ENCODE measurements around the gene NRXN3. TPM values are rescaled to one million over a fixed set of nuclear protein-coding genes. Genes with fewer than 3 reads are reported as not detected.

The NRXN3 gene
- total RNA-seq, 1 donor from 2014 or later, result not detected

DNA sequence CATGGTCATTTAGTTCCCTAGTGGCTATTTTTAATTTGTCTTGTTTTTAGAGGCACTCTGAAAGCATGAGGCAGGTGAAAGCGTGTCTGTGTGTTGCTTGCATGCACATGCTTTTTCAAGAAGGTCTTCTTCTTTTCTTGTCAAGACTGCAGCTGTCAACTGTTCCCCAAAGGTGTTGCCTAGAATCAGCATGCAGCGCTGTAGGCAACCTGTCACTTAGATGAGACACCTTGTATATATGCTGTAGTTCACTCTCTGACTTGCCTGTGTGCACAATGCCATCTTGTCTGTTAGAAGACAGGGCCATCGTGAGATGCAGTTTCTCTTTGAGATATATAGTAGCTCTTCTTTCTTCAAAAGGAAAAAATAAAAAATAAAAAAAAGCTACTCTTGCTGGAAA, 1155.4 kb downstream of the NRXN3 start:
- intact Hi-C loops (cut with micrococcal nuclease), result no loop called here

DNA sequence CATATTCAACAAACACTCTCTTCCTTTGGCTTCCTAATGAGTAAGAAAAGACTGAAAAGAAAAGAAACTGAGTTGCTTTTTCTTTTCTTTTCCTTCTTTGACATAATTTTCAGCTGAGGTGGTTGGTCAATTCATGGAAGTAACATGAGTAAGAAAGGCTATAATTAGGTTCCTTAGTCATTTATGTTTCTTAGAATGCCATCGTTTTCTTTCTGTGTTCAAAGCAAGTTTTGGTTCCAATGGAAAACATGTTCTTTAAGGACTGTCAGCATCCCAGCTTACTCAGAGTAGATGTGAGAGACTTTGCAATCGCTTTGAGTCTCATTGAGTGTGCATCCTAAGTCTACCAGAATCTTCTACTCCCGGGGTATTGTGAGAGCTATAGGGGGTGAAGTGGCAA, 1158.7 kb downstream of the NRXN3 start:
- intact Hi-C loops (cut with micrococcal nuclease), result no loop called here

DNA sequence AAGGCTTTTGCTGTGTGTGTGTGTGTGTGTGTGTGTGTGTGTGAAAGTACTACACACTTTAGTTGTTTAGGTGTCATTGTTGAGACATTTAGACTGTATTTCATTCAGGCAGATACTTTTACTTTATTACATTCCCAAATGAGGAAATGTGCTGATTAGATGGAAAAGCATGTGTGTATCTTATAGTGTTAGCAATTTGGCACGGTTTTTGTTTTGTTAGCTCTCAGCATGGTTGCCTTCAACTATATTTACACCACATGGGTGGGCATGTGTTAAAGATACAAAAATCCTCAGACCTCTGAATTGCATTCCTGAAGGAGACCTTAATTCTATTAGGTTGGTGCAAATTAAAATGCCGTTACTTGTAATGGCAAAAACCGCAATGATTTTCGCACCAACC, 1161.7 kb downstream of the NRXN3 start:
- intact Hi-C loops (cut with micrococcal nuclease), result no loop called here

DNA sequence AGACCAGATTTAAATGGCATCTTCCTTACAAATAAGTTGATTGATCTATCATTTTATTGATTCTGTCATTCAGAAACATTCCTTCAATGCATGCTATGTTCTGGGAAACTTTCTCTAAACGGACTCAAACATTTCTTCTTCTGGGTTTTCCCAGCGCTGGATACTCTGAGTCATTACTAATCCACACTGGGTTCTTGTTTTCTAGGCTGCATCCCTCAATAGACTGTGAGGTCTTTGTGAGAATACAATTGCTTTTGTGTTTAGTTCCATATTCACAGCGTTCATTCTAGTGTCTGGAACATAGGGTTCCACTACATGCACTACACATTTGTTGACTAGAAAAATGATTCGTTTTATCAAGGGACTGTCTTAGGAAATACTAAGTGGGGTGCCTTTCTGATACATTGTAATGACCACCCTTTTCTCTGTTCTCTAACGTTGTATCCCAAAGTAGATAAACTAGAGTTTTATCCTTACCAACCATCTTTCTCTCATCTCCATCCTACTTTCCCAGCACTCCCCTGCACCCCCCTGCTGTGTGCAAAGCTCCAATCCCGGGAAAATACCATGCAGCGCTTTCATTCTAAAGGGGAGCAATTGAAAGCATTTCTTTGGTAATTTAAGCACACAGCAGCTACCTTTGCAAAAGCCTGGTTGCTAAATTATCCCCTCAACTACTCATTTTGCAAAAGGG, 1162.5 kb downstream of the NRXN3 start:
- intact Hi-C loops (cut with micrococcal nuclease), result no loop called here

DNA sequence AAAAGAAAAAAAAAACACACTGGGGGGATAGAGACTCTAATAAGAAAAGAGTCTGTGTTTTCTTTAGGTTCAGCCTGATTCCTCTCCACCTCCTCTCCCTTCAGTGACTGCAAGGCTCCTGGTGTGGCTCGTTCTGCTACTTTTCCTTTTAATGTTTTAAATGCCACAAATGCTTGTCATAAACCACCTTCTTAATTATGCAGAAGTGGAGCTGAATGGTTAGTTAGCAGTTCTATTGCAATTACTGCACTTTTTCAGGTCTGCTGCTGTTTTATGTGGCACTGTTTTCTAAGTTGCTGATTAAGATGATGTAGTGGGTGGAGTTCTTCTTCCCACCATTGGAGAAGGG, 1163.0 kb downstream of the NRXN3 start:
- intact Hi-C loops (cut with micrococcal nuclease), result no loop called here

DNA sequence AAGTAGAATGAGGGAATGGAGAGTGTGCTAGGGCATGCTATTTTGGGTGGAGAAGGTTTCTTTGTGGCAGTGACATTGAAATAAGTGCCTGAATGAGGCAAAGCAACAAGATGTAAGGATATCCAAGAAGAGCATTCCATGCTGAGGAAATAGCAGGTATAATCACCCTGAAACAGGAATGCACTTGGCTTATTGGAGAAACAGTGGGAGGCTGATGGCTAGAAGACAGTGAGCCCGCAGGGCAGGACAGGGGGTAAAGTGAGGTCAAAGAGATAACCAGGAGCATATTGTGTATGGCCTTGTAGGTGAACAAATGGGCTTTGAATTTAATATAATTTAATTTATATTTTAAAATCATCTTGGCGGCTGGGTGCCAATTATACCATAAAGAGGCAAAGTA, 1164.1 kb downstream of the NRXN3 start:
- intact Hi-C loops (cut with micrococcal nuclease), result no loop called here

DNA sequence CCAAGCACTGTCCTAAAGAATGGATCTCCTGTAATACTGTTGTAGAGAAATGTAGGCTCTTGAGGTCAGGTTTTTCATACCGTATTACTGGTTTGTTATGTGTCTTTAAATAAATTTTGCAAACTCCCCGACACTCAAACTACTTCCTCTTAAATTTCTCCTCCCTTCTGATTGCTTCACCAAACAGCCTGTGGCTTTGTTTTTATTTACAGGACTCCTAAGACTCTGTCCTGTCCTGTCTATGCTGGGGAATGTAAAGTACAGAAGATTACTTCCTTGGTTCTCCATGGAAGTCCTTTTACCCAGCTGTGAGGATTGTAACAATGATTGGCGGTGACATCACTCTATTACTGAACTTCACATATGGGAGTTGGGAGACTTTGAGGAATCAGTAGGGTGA, 1167.6 kb downstream of the NRXN3 start:
- intact Hi-C loops (cut with micrococcal nuclease), result no loop called here

DNA sequence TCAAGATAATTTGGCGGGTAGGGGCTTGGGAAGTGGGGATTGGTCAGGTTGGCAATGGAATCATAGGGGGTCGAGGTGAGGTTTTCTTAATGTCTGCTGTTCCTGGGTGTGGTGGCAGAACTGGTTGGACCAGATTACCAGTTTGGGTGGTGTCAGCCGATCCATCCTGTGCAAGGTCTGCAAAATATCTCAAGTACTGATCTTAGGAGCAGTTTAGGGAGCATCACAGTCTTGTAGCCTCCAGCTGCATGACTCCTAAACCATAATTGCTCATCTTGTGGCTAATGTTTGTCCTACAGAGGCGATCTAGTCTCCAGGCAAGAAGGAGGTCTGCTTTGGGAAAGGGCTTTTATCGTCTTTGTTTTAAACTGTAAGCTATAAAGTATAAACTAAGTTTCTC, 1172.8 kb downstream of the NRXN3 start:
- intact Hi-C loops (cut with micrococcal nuclease), result no loop called here

DNA sequence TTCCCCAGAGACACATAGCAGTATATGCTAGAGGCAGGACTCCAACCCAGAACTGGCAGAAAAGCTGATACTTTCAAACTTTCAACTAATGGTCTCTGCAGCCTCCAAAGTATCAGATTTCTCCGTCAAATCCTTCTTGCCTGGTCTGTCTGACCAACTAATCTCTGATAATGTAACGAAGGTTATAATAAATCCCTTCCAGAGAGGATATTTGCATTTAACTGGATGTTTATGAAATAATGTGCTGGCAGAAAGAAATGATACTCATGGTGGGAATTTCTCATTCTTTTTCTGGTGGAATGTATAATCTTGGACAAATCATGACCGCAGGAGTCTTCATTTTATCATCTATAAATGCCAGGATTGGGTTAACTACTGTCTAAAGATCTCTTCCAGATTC, 1180.8 kb downstream of the NRXN3 start:
- intact Hi-C loops (cut with micrococcal nuclease), result no loop called here

DNA sequence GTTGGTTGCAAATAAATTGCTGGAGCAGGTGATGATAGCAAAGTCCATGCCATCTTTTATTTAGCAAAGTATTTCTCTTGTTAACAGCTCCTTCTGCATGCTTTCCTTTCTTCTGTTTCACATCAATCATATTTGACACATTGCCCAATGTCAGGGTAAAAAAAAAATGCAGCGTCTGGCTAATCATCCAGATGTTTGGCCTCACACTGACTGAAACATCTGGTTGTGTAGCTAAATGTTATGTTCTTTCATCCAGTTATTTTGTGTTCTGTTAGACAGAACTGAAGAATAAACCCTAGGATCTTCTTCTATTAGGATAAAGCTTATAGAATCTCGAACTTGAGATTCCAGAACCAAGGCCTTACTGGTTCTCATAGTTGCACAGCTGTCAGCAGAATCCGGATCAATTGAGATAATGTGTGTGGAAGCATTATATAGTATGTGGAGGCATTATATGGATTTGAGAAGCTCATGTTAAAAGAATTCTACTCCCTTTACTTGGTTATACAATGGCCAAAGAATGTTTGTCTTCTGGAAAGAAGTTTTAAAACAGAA, 1182.0 kb downstream of the NRXN3 start:
- intact Hi-C loops (cut with micrococcal nuclease), result no loop called here

DNA sequence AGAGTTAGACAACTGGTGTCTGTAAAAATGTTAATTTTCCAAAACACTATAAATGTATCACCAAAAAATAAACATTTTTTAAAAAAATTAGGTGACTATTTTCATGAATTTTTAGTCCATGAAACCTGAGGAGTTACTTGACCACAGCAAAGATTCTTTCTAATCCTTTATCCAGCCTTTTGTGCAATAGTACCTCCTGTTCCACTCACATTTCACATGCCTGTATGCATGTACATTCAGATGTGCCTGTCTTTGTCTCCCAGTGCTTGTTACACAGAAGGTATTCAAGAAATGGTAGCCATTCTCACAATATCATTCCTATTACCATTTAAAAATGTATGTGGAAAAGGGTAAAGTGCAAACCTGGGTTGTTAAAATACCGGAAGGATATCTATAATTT, 1184.2 kb downstream of the NRXN3 start:
- intact Hi-C loops (cut with micrococcal nuclease), result no loop called here

DNA sequence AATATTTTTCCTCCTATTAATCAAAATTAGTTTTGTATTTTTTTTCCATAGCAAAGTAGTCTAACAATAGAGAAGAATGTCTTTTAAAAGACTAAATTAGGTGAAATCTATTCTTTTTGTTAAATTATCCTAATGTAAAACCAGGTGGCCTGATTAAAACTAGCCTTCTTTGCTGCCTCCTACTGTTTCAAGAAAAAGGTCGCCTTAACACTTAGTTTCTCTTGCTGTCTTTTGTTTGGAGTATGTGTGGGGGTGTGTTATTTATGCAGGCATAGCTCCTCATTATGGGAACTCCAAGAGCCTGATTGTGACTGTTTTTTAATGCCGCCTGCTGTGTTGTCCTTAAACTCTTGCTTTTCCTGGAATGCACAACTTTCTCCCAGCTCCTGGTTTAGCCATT, 1185.9 kb downstream of the NRXN3 start:
- intact Hi-C loops (cut with micrococcal nuclease), result no loop called here

DNA sequence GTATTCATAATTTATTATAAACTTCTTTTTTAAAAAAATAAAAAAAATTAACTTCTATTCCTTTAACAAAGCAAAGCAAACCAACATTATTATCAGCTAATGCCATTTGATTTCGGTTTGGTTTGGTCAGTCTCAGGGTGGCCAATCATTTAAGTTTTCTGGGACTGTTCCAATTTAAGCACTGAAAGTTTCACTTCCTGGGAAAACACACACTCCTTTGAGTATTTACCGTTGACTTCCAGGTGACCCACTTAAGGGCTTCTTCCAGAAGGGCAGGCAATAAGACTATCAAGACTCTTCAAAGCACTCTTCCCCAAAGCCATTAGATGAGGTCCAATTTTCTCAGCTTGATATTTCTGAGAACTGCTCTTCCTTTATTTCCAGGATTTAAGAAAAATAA, 1187.1 kb downstream of the NRXN3 start:
- intact Hi-C loops (cut with micrococcal nuclease), result no loop called here

DNA sequence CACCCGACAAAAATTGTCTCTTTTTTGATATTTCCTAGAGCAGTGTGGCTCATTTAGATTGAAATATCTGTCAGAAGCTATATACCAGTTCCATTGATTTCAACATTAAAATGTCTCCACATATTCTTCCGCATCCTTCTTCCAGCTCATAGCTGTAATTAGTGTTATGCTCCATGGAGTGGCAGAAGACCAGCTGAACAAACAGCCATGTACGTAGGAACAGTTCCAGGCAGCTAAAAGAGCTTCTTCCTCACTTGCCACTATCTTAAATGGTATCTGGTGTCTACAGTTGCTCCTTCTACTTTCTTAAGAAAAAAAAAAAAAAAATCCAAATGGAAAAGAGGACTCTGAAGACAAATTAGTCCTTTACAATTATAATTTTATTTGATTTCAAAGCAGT, 1193.1 kb downstream of the NRXN3 start:
- intact Hi-C loops (cut with micrococcal nuclease), result no loop called here

DNA sequence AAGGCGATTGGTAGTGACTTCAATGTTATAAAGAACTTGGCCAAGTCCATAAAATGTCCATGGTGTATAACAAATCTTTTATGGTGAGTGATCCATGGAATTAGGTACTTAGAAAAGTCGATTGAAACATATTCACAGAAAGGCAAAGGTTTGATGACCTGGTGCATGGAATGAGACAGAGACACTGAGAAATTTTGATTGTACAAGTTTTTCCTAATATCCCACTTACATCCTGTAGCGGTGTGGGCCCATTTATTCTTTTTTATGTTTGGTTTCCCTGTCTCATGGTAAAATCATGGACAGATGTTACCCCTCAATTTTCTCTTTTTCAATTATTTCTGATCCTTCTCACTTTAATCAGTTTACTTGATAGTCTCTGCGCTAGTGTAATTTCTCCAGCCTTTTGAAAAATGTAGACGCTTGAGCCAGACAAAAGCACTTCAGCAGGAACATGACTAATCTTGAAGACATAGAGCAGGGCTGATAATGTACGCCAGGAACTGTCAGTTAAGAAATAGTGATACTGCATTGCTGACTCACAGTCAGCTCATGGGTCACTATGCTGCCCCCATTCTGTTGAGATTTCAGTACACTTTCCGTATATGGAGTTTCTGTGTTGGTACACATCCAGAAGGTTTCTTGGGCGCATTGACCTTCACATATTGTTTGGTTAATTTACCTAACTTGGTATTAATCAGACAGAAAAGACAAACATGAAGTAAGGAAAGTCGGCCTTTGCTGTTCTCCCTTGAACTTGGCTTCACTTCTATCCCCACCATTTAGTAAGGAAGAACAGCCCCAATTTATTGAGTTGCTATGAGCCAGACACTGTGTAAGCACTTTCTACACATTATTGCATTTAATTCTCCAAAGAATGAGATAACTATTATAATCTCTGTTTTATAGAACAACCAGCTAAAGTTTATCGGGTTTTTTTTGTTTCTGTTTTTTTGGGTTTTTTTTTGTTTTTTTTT, 1199.5 kb downstream of the NRXN3 start:
- intact Hi-C loops (cut with micrococcal nuclease), result no loop called here

DNA sequence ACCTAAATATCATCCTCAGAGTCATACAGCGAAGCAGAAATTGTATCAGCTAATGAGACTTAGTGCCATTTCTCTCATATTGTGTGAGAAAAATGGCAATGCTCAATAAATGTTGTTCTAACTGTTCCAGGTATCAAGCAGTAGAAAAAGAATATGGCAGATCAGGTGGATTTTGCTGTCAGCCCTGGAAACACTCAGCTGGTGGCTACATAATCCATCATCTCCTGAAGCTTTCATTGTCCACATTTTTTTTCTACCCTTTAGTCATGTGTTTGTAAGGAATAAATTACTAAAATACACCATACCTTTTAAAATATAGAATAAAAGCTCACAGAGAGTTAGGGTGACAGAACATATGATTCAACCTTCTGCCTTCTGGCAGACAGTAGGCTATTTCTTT, 1200.8 kb downstream of the NRXN3 start:
- intact Hi-C loops (cut with micrococcal nuclease), result no loop called here

DNA sequence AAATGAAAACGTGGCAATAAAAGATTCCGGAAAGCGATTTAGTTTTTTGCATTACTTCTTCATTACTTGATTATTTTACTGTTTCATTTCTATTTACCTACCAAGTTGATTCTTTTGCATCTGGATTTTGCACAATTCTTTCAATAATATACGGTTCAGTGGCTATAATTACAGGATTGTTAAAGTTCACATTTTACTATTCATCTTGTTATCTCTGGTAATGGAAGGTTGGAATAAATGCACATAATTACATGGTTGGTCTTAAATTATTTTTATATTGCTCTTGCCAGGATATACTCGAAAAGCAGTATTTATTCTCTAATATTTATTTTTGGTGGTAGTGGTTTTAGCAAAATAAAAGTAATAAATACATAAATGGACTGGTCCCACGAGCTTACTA, 1203.3 kb downstream of the NRXN3 start:
- intact Hi-C loops (cut with micrococcal nuclease), result no loop called here

DNA sequence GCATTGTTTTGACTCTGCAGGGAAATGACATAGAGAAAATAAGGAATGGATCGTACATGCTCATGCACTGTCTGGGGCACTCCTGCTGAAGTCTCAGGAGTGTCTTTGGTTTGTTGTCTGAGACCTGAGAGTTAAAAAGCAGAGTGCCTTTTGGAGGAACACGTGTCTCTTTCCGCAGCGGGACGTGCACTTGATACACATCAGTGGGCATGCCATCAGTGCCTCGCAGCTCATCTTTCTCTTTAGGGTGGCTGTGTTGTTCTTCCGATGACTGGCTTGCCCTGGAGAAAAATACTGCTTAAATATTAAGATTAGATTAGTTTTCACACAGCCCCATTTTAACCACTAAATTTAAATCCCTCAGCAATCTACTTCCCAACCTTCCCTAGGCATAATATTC, 1205.2 kb downstream of the NRXN3 start:
- intact Hi-C loops (cut with micrococcal nuclease), result no loop called here

DNA sequence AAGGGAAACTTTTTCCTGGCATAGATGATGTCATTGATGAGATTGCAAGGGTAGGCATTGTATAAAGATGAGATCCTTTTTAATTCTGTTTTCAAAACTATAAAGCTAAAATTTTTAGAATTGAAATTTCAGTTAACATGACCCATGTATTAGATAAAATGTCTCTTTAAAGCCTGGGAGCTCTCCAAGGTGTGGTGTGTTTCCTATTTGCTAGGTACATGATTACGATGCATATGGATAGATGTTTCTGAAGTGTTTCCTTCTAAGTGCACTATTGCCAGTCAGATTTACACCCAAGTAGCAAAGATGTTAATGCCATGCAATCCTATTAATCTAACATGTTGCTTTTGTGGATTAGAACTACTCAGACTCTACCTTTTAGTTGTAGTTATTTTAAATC, 1206.4 kb downstream of the NRXN3 start:
- intact Hi-C loops (cut with micrococcal nuclease), result no loop called here

DNA sequence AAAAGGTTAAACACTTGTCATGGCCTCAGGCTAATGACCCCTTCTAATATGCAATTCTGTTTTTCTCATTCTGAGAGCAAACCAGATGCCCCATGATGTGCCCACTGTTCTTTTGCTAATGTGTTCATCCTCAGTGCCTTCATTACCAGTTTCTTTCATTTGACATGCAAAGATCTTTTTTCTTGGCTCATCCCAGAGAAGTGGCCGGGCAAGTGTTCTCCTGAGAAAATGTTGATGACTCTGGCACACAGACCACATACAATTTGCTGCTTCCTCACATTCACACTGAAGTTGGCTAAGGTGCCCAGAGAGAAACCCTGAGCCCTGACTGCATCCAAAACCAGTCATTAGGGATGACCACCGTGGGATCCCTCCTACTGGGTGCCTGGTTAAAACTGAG, 1207.8 kb downstream of the NRXN3 start:
- intact Hi-C loops (cut with micrococcal nuclease), result no loop called here

DNA sequence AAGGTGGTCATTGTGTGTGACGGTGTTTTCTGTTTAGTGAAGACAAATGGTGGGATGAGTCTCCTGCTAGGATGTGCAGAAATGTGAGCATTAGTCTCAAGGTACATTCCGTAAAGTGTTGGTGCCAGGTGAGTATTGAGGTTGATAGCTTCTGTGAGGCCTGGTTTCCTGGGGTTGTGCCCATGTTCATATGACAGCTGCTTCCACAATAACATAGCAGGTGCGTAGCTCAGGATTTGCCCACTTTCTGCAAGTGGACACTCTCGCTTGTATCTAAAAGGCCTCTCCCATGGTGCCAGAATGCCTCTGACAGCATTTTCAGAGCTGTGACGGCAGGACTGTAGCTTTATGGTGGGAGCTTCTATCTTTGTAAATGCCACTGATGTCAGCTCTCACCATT, 1209.1 kb downstream of the NRXN3 start:
- intact Hi-C loops (cut with micrococcal nuclease), result no loop called here

DNA sequence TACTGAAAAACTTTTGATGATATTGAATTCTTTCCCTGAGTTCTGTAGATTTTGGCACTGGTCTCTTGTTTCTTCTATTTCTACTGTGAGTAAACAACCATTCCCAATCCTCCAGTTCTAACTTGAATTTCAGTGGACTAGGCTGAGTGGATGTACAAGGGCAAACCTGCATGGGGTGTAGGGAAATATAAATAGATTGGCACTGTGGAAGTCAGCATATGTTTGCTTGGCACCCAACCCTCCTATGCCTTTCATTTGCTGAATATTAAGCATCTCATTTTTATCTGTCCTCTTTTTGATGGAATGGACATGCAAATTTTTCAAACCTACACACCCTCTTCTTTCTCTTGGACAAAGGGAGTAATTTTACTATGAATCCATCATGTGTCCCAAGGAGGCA, 1212.9 kb downstream of the NRXN3 start:
- intact Hi-C loops (cut with micrococcal nuclease), result no loop called here

DNA sequence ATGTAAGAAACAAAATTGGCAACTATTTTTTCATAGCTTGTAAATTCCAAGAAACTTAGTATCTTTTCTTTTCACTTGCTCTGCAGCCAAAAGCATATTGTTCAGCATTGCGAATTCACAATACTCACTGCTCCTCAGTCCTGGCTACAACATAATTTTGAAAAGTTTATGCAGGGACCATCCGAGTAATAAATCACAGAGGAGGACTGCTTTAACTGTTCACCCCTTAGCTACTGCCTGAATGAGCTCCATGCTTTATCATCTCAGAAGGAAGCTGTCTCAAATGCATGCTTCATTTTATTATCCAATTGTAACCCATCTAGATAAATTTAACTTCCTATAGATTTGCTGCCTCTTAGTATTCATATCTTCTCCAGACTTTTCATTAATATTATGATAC, 1213.3 kb downstream of the NRXN3 start:
- intact Hi-C loops (cut with micrococcal nuclease), result no loop called here

All from T-helper 2 cell treated with Interferon-gamma antibody and Interleukin-4, amounts not matched to agents 100 ng/mL and 5 ng/mL, for 36 hours (primary cell).